ENCODE results near the gene NSF. TPM values are rescaled to one million over a fixed set of nuclear protein-coding genes. Genes with fewer than 3 reads are reported as not detected.

NSF gene
- polyA plus RNA-seq, 2 of the 4 experiments (the other 2 are of a cell fraction) = 30.1 to 63.1 TPM

GRCh38 chr17:46805771-46806170 lies 215.3 kb downstream of the NSF start:
- POLR2A ChIA-PET = no interaction called here
- no peaks in the 10 kb centered on the region for H3K9me3 ChIP-seq
- H3K27ac ChIP-seq = no peak overlapping the region
- no peak for ATAC-seq
- no peak overlapping the region for H3K4me2 ChIP-seq
- no peak overlapping the region for H3K4me3 ChIP-seq
- TF ChIP-seq CEBPB (IDR thresholded peaks at IDR 0.05) (no peak), RAD21 (conservative IDR thresholded peaks at IDR 0.05 in 1 of 2, IDR thresholded peaks at IDR 0.05 in 1 of 2) (no peak), HDAC2 (IDR thresholded peaks at IDR 0.05) (no peak), NR3C1 (IDR thresholded peaks at IDR 0.05) (no peak), SREBF2 (IDR thresholded peaks at IDR 0.05) (no peak), HOXA7 (CRISPR knock-in tag; IDR thresholded peaks at IDR 0.05) (no peak), E2F6 (IDR thresholded peaks at IDR 0.05; ENCODE audit: borderline replicate concordance, low read depth) (no peak), CHD4 (IDR thresholded peaks at IDR 0.05; ENCODE audit: borderline replicate concordance) (no peak), HOXB5 (CRISPR knock-in tag; IDR thresholded peaks at IDR 0.05) (no peak), ATOH8 (CRISPR knock-in tag; IDR thresholded peaks at IDR 0.05; ENCODE audit: low read depth) (no peak), RCOR1 (IDR thresholded peaks at IDR 0.05; ENCODE audit: low read depth, low read length) (no peak), HOXB13 (CRISPR knock-in tag; IDR thresholded peaks at IDR 0.05; ENCODE audit: low read depth) (no peak), EHMT2 (IDR thresholded peaks at IDR 0.05; ENCODE audit: low read depth) (no peak), RNF2 (IDR thresholded peaks at IDR 0.05; ENCODE audit: borderline replicate concordance, low read depth) (no peak), JUN (IDR thresholded peaks at IDR 0.05) (no peak), HES2 (IDR thresholded peaks at IDR 0.05) (no peak), FOSL2 (IDR thresholded peaks at IDR 0.05) (no peak), FOSL2 (CRISPR knock-in tag; IDR thresholded peaks at IDR 0.05) (no peak), BCL3 (IDR thresholded peaks at IDR 0.05) (no peak)
- H3K4me1 ChIP-seq = no peaks in the 10 kb centered on the region
- 91% methylated on average over 6 of the region's 6 CpGs for WGBS (ENCODE audit: missing lambda C conversion rate)
- no peak for FAIRE-seq
- CTCF ChIA-PET = interaction anchor here (0.6 to 2.6 kb wide), 5 partner anchors 10 to 38 kb away, joined by 3 to 11 read pairs (median 4); no protein-coding TSS in a partner anchor
- no peak for DNase-seq (ENCODE audit: low read depth in 1 of 2, low spot score in 1 of 2)

Other genes starting within 250 kb of the NSF start
- 7.3 and 9.7 TPM in 2 replicates for gene ARL17B, start 228.9 kb upstream of the NSF start, polyA plus RNA-seq (2011; rRNA removed)
- 6.3 to 7.2 TPM (median 6.3 TPM) in 3 replicates for gene ARL17B, start 228.9 kb upstream of the NSF start, polyA plus RNA-seq (2017; fragmentation: RNase III; extraction: RNeasy Plus Mini Kit Qiagen cat#74134 plus additional on column Dnase treatment)
- 5.7 and 6.2 TPM in 2 replicates for gene LRRC37A2, start 78.2 kb upstream of the NSF start, polyA plus RNA-seq (2011; rRNA removed)
- 2.3 to 2.7 TPM (median 2.4 TPM) in 3 replicates for gene LRRC37A2, start 78.2 kb upstream of the NSF start, polyA plus RNA-seq (2017; fragmentation: RNase III; extraction: RNeasy Plus Mini Kit Qiagen cat#74134 plus additional on column Dnase treatment)
- 18.6 and 20.5 TPM in 2 replicates for gene ARL17A, start 11.0 kb upstream of the NSF start, polyA plus RNA-seq (2011; rRNA removed)
- gene ARL17A, start 11.0 kb upstream of the NSF start, polyA plus RNA-seq (2017; fragmentation: RNase III; extraction: RNeasy Plus Mini Kit Qiagen cat#74134 plus additional on column Dnase treatment) = 9.3 to 10.0 TPM (median 9.3 TPM) in 3 replicates
- gene WNT3, start 228.0 kb downstream of the NSF start, polyA plus RNA-seq (2011; rRNA removed) = 10.8 and 11.6 TPM in 2 replicates
- gene WNT3, start 228.0 kb downstream of the NSF start, polyA plus RNA-seq (2017; fragmentation: RNase III; extraction: RNeasy Plus Mini Kit Qiagen cat#74134 plus additional on column Dnase treatment) = 5.9 to 8.4 TPM (median 8.3 TPM) in 3 replicates